AG04450 (cell line): ENCODE measurements around the gene CALCOCO2. TPM values are rescaled to one million over a fixed set of nuclear protein-coding genes. Genes with fewer than 3 reads are reported as not detected.
"Not testable (repeated sequence)": the region's sequence is repeated elsewhere in the genome, so short reads cannot be mapped to it uniquely, and the experiment has no call there.

Experiments used
- CTCF ChIA-PET: fragments of 300-600, 350-600 bp; formaldehyde crosslinking; extraction: SDS; loops from one replicate; lab custom pipeline; 2022; ENCODE audit warnings: antibody characterized with exemption, inconsistent platforms; lab: Charles Lee
- POLR2A ChIA-PET: fragments of 350-600 bp; formaldehyde crosslinking; extraction: SDS; loops from one replicate; lab custom pipeline; 2021; ENCODE audit warnings: antibody characterized with exemption, inconsistent platforms; lab: Yijun Ruan, JAX
- DNase-seq: peaks from one replicate; pipeline ENCODE4 v3.0.0-alpha.2; 2011; ENCODE audit warnings: low read depth, low spot score
- H3K27ac ChIP-seq: one replicate; pipeline ENCODE4 v1.5.1; 2012; ENCODE audit warnings: low read depth, low read length, control low read depth
- H3K27me3 ChIP-seq: one replicate; pipeline ENCODE4 v1.6.0; 2012; ENCODE audit warnings: low read length; ENCODE audit not compliant: control insufficient read depth, insufficient read depth
- H3K4me3 ChIP-seq: 2 replicates; pipeline ENCODE4 v1.5.1; 2011; ENCODE audit warnings: mild to moderate bottlenecking, low read depth, low read length, control low read depth
- H3K9me3 ChIP-seq: 2 replicates; pipeline ENCODE4 v1.5.1; 2012; ENCODE audit warnings: low read length; ENCODE audit not compliant: control insufficient read depth, insufficient read depth
- CTCF ChIP-seq: IDR thresholded peaks from 2 replicates; pipeline ENCODE4 v1.5.1; 2011; ENCODE audit warnings: low read depth, low read length, control low read depth, inconsistent platforms
- polyA plus RNA-seq: library from polyadenylated mRNA; depleted of rRNA; stranded (reverse); fragments of >200 nt; gene quantifications from 2 replicates; pipeline ENCODE4 v1.2.3, GENCODE V29; 2011

The CALCOCO2 gene
- polyA plus RNA-seq, 1 experiment = 130 TPM

- no peak for DNase-seq
- Histone ChIP-seq H3K9me3 (no peaks in the 10 kb centered on the region), H3K4me3 (no peak overlapping the region), H3K27me3 (peaks cover 40% of the 10 kb centered on the region), H3K27ac (no peak overlapping the region)
- ChIA-PET CTCF (interaction anchor here (0.9 to 7.3 kb wide), 15 partner anchors 11 to 718 kb away, joined by 3 to 102 read pairs (median 6); partner anchors contain the start of gene PRAC2), POLR2A (interaction anchor here (0.6 kb wide), 2 partner anchors 93 to 1725 kb away, joined by 3 read pairs; no protein-coding TSS in a partner anchor)
- TF ChIP-seq CTCF = no peak
These were observed 38.6 kb upstream of the CALCOCO2 start for GRCh38 chr17:48792033-48792798.

- Histone ChIP-seq H3K9me3 (no peaks in the 10 kb centered on the region), H3K27me3 (peaks cover 24% of the 10 kb centered on the region), H3K4me3 (no peak overlapping the region), H3K27ac (peak overlapping the region; percentile 57)
- CTCF ChIA-PET = interaction anchor here (1.1 to 1.6 kb wide), 3 partner anchors 9 to 117 kb away, joined by 3 to 8 read pairs (median 4); no protein-coding TSS in a partner anchor
- DNase-seq = peak; percentile 26
- TF ChIP-seq CTCF = no peak
- POLR2A ChIA-PET = interaction anchor here (0.7 kb wide), 1 partner anchor 92 kb away, joined by 3 read pairs; no protein-coding TSS in a partner anchor
These were observed 35.2 kb upstream of the CALCOCO2 start for GRCh38 chr17:48795444-48796162.

- Histone ChIP-seq H3K27ac (peak overlapping the region; percentile 39), H3K27me3 (peaks cover 29% of the 10 kb centered on the region)
- POLR2A ChIA-PET, H3K9me3 ChIP-seq, DNase-seq, H3K4me3 ChIP-seq: not testable (repeated sequence)
- CTCF ChIA-PET = interaction anchor here (1.6 kb wide), 1 partner anchor 8 kb away, joined by 8 read pairs; no protein-coding TSS in a partner anchor
These were observed 34.7 kb upstream of the CALCOCO2 start for GRCh38 chr17:48796163-48796522.

- DNase-seq = no peak
- no peak overlapping the region for H3K27ac ChIP-seq
- POLR2A ChIA-PET = no interaction called here
- no peak for TF ChIP-seq CTCF
- H3K4me3 ChIP-seq = no peak overlapping the region
- no peaks in the 10 kb centered on the region for H3K9me3 ChIP-seq
- CTCF ChIA-PET = interaction anchor here (1.0 to 2.4 kb wide), 8 partner anchors 8 to 85 kb away, joined by 3 to 7 read pairs (median 4); no protein-coding TSS in a partner anchor
- H3K27me3 ChIP-seq = peaks cover 15% of the 10 kb centered on the region
These were observed 31.6 kb upstream of the CALCOCO2 start for GRCh38 chr17:48799069-48799723.

GRCh38 chr17:48800626-48801217 is 30.1 kb upstream of the CALCOCO2 start:
- no peaks in the 10 kb centered on the region for H3K9me3 ChIP-seq
- ChIA-PET POLR2A (no interaction called here), CTCF (interaction anchor here (1.2 to 2.4 kb wide), 3 partner anchors 10 to 83 kb away, joined by 3 to 7 read pairs (median 4); no protein-coding TSS in a partner anchor)
- no peak for TF ChIP-seq CTCF
- H3K27ac ChIP-seq = no peak overlapping the region
- no peak for DNase-seq
- H3K27me3 ChIP-seq = peaks cover 12% of the 10 kb centered on the region
- H3K4me3 ChIP-seq = no peak overlapping the region
